ENCODE results near the gene DNAJC24. TPM values are rescaled to one million over a fixed set of nuclear protein-coding genes. Genes with fewer than 3 reads are reported as not detected.

The DNAJC24 gene
- polyA plus RNA-seq, 1 donor from 2014 or later, result 47.3 TPM

DNA sequence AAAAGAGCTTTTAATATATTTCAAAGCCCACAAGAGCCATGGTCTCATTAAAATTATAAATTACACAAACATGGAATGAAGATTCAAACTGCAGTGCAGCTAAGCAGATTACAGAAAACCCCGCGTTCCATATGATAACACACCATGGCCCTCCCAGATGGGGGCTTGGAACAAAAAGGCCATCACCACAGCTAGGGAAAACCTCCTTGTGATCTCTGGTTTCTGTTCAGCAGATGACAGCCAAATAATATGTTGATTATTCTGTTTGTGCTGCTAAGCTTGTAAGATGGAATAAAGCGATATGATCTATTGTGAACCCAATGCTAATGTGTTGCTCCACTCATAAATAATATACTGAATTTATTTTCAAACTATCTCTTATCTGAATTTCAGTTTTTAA is 111.3 kb downstream of the DNAJC24 start:
- Histone ChIP-seq H3F3A (ENCODE audit: insufficient read depth, low read length, poor library complexity, severe bottlenecking) (no peaks in the 10 kb centered on the region), H3K4me3 (ENCODE audit: low read length) (peak overlapping the region; percentile 29), H4K20me1 (ENCODE audit: insufficient read depth) (no peaks in the 10 kb centered on the region), H3K36me3 (ENCODE audit: insufficient read depth, low read length) (no peaks in the 10 kb centered on the region), H3K9me2 (ENCODE audit: insufficient read depth, low read length) (no peaks in the 10 kb centered on the region), H3K4me2 (ENCODE audit: low read length) (peak overlapping the region; percentile 32), H3K9ac (ENCODE audit: low read length) (peak overlapping the region; percentile 18), H3K27ac (ENCODE audit: low read length) (peak overlapping the region; percentile 16), H3K27me3 (ENCODE audit: insufficient read depth, low read depth, low read length) (no peaks in the 10 kb centered on the region), H2AFZ (ENCODE audit: low read depth, low read length) (no peak overlapping the region), H3K79me2 (replicated peaks; ENCODE audit: insufficient read depth, low read length) (peaks cover 24% of the 10 kb centered on the region), H3K9me3 (ENCODE audit: low read length) (no peaks in the 10 kb centered on the region)
- TF ChIP-seq MXI1 (conservative IDR thresholded peaks at IDR 0.05; ENCODE audit: poor library complexity, severe bottlenecking) (no peak), TAF1 (IDR thresholded peaks at IDR 0.05; ENCODE audit: low read depth) (no peak), EP300 (conservative IDR thresholded peaks at IDR 0.05; ENCODE audit: poor library complexity, severe bottlenecking) (peak; percentile 17), POLR2AphosphoS5 (IDR thresholded peaks at IDR 0.05) (peak; percentile 9)

Other genes with a start within 250 kb of the DNAJC24 start
- gene DCDC1, start 121 bp upstream of the DNAJC24 start, polyA plus RNA-seq, result 3.5 and 5.0 TPM in 2 replicates
- 283 and 386 TPM in 2 replicates for gene IMMP1L, start 139.8 kb downstream of the DNAJC24 start, polyA plus RNA-seq
- 21.6 and 30.4 TPM in 2 replicates for gene ELP4, start 139.9 kb downstream of the DNAJC24 start, polyA plus RNA-seq